NCI-H345 (cell line): ENCODE results near the gene ATP5PD.
"Not testable (repeated sequence)": the region's sequence is repeated elsewhere in the genome, so short reads cannot be mapped to it uniquely, and the experiment has no call there.

Experiments
- DNase-seq: peaks from one replicate; lab custom pipeline; 2025; lab: John Stamatoyannopoulos, UW

The ATP5PD gene

GRCh38 chr17:75077496-75078283, 30.9 kb upstream of the ATP5PD start:
- no peak for DNase-seq

GRCh38 chr17:75077072-75077495, 30.3 kb upstream of the ATP5PD start:
- DNase-seq = no peak

DNA sequence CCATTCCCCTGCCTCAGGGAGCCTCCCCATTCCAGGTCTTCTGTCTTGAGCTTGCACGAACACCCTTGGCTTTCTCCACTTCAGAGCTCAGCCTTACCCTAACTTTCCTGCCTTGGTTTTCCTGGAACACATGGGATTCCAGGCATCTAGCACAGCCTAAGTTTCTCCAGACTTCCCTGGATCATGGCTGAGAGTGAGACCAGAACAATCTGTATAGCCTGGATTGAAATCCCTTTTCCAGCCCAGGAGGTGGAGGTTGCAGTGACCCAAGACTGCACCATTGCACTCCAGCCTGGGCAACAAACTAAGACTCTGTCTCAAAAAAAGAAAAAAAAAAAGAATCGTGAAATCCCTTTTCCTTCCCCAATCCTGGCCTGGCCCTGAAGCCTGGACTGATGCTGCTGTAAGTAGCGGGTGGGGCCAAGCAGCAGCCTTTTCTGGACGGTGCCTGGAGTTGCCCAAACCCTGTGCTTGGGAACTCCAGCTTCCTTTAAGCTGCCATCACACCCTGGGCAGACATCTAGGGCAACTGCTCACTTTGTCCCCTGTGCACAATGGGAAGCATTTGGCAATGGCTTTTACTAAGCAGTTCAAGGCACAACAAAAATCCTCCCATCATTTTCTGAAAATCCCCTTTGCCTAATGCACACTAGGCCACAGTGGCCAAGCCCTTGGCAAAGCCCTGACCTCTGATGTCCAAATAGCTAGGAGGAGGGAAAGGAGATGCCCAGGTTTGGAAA, 29.0 kb upstream of the ATP5PD start:
- no peak for DNase-seq

DNA sequence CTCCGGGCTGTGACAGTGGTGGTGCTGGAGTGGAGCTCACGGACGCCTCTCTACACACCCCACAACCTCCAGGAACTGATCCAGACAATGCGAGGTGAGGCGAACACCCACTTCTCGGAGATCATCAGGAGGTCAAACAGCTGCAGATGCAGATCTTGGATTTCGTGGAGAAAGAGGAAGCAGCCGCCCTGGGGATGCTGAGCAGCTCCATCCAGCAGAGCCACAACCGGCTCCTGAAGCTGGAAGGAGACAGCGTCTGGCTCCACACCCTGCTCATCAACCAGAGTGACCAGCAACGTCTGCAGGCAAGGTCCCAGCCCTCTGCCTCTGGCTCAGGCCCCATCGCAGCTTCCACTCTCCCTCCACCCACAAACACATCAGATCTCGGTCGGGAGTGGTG, 27.8 kb upstream of the ATP5PD start:
- DNase-seq = no peak

DNA sequence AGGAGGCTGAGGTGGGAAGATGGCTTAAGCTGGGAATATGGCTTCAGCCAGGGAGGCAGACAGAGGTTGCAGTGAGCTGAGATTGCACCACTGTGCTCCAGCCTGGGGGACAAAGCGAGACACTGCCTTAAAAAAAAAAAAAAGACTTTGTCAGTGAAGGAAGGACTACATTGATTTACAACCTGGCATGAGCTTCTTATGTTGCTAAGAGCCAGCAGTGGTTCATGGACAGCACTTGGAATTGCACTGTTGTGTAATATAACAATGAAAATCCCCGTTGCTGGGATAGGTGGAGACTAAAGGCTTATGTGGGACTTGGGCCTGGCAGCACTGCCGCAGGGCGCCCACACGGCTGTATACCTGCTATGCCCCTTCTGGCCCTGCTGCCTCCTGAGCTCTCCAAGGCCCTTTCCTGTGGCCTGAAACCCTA, 26.9 kb upstream of the ATP5PD start:
- DNase-seq = no peak

DNA sequence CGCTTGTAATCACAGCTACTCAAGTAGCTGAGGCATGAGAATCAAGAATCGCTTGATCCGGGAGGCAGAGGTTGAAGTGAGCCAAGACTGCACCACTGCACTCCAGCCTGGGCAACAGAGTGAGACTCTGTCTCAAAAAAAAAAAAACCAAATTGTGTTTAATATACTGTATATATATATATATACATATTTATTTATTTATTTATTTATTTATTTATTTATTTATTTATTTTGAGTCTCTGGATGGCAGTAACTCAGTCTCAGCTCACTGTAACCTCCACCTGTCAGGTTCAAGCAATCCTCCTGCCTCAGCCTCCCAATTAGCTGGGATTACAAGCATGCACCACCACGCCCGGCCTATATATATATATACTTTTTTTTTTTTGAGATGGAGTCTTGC, 26.1 kb upstream of the ATP5PD start:
- DNase-seq = not testable (repeated sequence)

DNA sequence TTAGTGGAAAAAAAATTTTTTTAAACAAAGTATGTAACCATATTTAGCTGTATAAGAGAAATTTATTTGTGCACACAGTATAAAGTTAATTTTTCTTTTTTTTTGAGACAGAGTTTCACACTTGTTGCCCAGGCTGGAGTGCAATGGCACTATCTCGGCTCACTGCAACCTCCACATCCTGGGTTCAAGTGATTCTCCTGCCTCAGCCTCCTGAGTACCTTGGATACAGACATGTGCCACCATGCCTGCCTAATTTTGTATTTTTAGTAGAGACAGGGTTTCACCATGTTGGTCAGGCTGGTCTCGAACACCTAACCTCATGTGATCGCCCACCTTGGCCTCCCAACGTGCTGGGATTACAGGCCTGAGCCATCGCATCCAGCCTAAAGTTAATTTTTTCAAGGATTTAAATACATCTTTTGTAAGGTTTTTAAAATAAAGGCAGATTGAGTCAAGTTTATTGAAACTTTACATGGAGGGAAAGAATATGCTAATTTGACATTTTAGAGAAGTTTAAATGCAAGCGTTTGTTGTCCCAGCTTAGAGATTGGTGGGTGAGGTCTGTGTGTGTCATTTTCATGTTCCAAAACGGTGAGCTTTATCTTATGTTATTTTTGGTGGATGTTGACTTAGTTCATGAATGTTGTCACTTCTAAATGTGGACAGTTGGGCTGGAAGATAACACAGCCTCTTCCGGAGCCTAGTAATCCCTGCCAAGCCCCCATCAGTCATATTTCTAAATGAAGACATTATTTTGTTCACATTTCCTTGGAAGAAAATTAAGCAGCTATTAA, 24.9 kb upstream of the ATP5PD start:
- DNase-seq = not testable (repeated sequence)

DNA sequence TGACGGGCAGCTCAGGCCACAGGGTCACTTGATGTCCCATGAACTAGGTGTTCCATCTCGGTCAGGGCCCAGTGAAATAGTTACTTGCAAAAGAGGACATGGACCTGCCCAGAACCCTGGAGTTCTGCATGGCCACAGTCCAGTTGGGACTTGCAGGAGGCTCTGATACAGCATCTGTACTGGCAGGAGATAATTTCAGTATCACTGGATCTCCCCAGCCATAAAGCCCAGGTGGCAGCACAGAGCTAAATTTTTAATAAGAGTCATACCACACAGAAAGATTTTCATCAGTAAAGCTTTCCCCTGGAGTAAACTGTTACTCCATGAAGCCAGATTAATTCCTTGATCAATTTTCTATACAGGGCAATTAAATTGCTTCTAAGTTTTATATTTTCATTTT, 23.0 kb upstream of the ATP5PD start:
- DNase-seq = no peak

GRCh38 chr17:75068750-75069149, 22.0 kb upstream of the ATP5PD start:
- DNase-seq = no peak

- no peak for DNase-seq
Measured at GRCh38 chr17:75067856-75068255, 21.1 kb upstream of the ATP5PD start.

- no peak for DNase-seq
Measured at GRCh38 chr17:75065562-75066151, 18.9 kb upstream of the ATP5PD start.

DNA sequence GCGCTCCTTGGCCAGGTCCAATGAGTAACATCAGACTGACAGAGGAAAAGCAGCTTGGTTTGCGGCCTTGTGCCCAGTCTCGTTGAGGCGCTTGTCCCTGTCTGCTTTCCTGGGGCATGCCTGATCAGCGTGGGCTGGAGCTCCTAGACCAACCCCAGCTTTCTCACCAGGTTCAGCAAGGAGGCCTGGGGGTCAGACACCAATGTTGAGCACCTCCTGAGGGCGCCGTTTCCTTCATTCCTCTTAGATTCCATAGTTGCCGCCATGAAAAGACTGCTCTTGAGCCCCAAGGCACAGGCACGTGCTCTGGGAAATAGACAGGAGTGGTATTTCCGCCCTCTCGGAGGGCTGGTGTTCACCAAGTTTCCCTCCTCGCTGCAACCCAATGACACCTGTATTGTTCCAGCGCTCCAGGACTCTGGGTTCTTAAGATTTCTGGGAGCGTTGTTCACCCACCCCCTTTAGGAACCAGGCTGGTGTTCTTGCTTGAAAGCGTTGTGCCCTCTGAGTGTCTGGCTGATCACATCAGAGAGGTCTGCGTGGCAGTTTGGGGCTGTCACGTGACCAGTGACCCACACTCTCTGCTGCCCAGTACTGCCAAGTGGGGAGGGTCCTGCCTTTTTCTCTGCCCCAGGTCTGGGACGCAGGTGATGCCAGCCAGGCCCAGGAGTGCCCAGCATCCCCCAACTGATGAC, 18.2 kb upstream of the ATP5PD start:
- no peak for DNase-seq

- DNase-seq = no peak
Measured at GRCh38 chr17:75064460-75064859, 17.7 kb upstream of the ATP5PD start.

GRCh38 chr17:75064040-75064439, 17.3 kb upstream of the ATP5PD start:
- no peak for DNase-seq

- no peak for DNase-seq
Measured at GRCh38 chr17:75063626-75064025, 16.9 kb upstream of the ATP5PD start.

DNA sequence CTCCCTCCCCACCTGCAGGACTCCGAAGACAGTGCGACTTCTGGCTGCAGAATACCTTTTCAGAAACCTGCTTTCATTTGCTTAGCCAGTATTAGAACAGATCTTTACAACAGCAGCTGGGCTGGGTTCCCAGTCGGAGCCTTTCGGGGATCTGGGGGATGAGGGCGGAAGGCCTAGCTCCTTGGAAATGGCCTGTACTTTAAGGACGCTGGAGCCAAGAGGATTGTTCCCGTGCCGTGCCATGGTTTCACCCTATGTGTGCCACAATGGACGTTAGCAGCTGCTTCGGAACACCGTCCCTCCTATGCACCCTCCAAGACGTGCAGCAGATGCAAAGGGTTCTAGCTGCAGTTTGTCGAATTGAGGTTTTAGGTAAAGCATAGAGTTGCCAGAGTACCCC, 16.4 kb upstream of the ATP5PD start:
- DNase-seq = no peak

DNA sequence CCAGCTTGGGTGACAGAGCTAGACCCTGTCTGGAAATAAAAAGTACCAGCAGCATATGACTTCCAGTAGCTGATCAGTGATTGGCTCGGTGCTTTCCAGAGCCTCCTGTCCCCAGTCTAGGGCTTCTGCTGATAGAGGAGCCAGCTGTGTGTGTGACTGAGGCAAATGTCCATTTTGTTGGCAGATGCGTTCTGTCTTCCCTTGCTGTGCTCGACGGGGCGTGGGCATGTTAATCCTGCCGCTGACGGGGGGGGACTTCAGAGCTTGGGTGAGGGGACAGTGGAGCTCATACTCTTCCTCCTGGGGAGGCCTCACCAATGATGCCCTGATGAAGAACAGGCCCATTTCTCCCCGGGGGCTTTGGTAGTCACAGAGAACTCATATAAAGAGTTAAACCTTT, 14.8 kb upstream of the ATP5PD start:
- DNase-seq = no peak

DNA sequence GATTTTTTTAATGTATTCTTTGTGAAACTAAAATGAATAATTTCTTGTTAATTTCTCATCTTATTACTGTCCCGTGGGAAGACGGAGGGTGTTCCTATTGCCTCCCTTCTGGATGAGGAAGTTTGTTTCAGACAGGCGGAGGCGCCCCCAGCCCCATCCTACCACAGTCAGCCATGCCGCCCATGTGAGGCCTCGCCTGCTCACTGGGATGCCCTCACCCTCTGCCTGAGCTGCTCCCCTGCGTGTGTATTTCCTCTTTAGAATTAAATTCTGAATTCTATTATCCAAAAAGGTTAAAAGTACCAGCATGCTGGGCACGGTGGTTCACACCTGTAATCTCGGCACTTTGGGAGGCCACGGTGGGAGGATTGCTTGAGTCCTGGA, 14.3 kb upstream of the ATP5PD start:
- no peak for DNase-seq

GRCh38 chr17:75060434-75061054, 13.8 kb upstream of the ATP5PD start:
- DNase-seq = no peak

DNA sequence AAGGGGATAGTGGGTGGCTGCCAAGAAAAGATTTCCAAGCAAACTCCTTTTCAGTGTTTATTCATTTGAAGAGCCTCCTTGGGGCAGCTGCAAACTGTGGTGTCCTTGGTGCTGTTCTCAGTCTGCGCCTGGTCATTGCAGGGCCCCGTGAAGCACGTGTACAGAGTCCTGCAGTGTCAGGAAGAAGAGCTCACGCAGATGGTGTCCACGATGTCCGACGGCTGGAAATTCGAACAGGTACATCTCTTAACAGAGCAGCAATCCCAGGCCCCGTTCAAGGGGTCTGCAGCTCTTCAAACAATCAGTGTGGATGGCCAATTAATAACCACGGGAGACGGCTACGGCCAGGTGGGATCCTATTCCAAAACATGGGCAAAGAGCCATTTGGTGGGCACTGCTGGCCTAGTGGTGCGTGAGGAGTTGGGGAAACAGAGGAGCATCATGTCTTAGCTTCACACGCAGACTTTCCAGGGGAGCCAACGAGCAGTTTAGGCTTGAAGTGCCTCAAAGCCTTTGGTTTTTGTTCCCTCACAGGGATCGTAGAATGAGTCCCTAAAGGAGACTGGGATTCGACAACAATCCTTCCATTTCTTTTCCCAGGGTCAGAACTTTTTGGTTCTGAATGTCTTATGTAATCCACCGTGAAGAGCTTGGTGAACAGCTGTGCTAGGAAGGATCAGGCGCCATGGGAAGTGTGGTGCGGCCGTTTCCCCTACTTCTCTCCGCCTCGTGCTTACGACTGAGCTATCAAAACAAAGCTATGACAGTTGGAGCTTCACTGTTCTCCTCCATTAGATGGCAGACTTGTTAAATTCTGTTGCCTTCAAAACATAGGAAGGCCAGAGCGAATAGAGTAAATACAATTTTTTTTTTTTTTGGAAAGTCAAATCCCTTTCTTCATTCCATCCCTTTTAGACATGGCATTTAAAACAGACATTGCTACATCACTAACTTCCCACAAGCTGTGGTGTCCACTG, 12.9 kb upstream of the ATP5PD start:
- peak; percentile 4 for DNase-seq
